ENCODE results near the gene CLDN7.

GRCh38 chr17:7218166-7218565 is 44.1 kb downstream of the CLDN7 start:
- no peak for TF ChIP-seq POLR2A (IDR thresholded peaks at IDR 0.05)
- TF ChIP-seq, protein P1, sequence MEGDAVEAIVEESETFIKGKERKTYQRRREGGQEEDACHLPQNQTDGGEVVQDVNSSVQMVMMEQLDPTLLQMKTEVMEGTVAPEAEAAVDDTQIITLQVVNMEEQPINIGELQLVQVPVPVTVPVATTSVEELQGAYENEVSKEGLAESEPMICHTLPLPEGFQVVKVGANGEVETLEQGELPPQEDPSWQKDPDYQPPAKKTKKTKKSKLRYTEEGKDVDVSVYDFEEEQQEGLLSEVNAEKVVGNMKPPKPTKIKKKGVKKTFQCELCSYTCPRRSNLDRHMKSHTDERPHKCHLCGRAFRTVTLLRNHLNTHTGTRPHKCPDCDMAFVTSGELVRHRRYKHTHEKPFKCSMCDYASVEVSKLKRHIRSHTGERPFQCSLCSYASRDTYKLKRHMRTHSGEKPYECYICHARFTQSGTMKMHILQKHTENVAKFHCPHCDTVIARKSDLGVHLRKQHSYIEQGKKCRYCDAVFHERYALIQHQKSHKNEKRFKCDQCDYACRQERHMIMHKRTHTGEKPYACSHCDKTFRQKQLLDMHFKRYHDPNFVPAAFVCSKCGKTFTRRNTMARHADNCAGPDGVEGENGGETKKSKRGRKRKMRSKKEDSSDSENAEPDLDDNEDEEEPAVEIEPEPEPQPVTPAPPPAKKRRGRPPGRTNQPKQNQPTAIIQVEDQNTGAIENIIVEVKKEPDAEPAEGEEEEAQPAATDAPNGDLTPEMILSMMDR (IDR thresholded peaks at IDR 0.05): no peak

Data from adrenal gland (tissue), 5 donors.